PFSK-1 (cell line): ENCODE data around the gene FASTK.

Experiments
- FOXP2 ChIP-seq: optimal IDR thresholded peaks from 2 replicates; pipeline ENCODE3; 2011; ENCODE audit warnings: borderline replicate concordance, control low read depth, inconsistent platforms; ENCODE audit not compliant: insufficient read depth; ENCODE audit errors: extremely low read length, extremely low read depth
- POLR2AphosphoS5 ChIP-seq: IDR thresholded peaks from 2 replicates; pipeline ENCODE4 v1.6.1; 2012; ENCODE audit warnings: low read depth, mild to moderate bottlenecking, control low read depth, low read length, moderate library complexity
- SIN3A ChIP-seq: IDR thresholded peaks from 2 replicates; pipeline ENCODE4 v1.6.1; 2012; ENCODE audit warnings: mild to moderate bottlenecking, low read length, moderate library complexity, borderline replicate concordance; ENCODE audit not compliant: insufficient read depth
- TAF1 ChIP-seq: IDR thresholded peaks from 2 replicates; pipeline ENCODE4 v1.6.1; 2012; ENCODE audit warnings: low read length, control low read depth, borderline replicate concordance; ENCODE audit not compliant: insufficient read depth
- TF ChIP-seq, protein P1 (sequence below), 2 experiments: IDR thresholded peaks; 2 replicates each; pipeline versions ENCODE4 v1.6.1 to v1.8.0; 2011 to 2012; ENCODE audit warnings: low read depth in 2 of 2, low read length in 2 of 2, control low read depth in 1 of 2, inconsistent platforms in 1 of 2, mild to moderate bottlenecking in 1 of 2, moderate library complexity in 1 of 2; ENCODE audit not compliant: insufficient read depth in 1 of 2

FASTK gene

DNA sequence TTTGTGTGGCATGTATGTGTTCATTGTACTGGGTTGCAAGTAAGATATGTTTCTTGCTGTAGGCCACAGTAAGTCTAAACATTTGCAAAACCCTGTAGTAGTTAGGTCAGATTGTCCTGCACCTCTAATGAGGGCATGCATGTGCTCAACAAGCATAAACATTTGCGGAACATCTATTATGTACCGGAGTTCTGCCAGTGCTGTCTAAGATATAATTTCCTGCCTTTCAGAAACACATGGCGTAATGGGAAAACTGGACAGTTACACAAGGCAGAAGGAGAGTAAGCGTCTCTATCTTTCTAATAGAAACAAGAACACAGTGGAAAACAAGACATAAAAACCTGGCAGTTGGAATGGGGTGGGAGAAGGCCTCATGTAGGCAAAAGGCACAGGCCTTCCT lies 49.6 kb downstream of the FASTK start:
- TF ChIP-seq TAF1: no peak
- no peak for TF ChIP-seq FOXP2
- no peak for TF ChIP-seq POLR2AphosphoS5
- no peak for TF ChIP-seq SIN3A
- TF ChIP-seq, protein P1, sequence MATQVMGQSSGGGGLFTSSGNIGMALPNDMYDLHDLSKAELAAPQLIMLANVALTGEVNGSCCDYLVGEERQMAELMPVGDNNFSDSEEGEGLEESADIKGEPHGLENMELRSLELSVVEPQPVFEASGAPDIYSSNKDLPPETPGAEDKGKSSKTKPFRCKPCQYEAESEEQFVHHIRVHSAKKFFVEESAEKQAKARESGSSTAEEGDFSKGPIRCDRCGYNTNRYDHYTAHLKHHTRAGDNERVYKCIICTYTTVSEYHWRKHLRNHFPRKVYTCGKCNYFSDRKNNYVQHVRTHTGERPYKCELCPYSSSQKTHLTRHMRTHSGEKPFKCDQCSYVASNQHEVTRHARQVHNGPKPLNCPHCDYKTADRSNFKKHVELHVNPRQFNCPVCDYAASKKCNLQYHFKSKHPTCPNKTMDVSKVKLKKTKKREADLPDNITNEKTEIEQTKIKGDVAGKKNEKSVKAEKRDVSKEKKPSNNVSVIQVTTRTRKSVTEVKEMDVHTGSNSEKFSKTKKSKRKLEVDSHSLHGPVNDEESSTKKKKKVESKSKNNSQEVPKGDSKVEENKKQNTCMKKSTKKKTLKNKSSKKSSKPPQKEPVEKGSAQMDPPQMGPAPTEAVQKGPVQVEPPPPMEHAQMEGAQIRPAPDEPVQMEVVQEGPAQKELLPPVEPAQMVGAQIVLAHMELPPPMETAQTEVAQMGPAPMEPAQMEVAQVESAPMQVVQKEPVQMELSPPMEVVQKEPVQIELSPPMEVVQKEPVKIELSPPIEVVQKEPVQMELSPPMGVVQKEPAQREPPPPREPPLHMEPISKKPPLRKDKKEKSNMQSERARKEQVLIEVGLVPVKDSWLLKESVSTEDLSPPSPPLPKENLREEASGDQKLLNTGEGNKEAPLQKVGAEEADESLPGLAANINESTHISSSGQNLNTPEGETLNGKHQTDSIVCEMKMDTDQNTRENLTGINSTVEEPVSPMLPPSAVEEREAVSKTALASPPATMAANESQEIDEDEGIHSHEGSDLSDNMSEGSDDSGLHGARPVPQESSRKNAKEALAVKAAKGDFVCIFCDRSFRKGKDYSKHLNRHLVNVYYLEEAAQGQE (IDR thresholded peaks at IDR 0.05; ENCODE audit: insufficient read depth in 1 of 2, low read depth in 2 of 2, low read length in 2 of 2): no peak

DNA sequence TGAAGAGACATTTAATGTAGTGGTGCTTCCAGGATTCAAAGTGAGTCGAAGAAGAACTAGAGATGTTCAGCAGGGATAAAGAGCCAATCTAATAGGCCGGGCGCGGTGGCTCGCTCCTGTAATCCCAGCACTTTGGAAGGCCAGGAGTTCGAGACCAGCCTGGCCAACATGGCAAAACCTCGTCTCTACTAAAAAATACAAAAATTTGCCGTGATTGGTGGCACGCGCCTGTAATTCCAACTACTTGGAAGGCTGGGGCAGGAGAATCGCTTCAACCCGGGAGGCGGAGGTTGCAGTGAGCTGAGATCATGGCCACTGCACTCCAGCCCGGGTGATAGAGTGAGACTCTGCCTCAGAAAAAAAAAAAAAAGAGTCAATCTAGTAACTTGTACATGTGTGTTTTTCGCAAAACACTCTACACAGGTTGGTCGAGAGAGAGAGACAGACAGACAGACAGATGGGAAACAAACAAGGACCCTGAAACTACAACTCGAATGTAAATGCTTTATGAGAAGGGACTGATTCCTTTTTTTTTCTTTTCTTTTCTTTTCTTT lies 51.6 kb downstream of the FASTK start:
- TF ChIP-seq, protein P1 (IDR thresholded peaks at IDR 0.05; ENCODE audit: insufficient read depth in 1 of 2, low read depth in 2 of 2, low read length in 2 of 2): no peak
- TF ChIP-seq FOXP2: no peak
- TF ChIP-seq POLR2AphosphoS5: no peak
- TF ChIP-seq SIN3A: no peak
- no peak for TF ChIP-seq TAF1

DNA sequence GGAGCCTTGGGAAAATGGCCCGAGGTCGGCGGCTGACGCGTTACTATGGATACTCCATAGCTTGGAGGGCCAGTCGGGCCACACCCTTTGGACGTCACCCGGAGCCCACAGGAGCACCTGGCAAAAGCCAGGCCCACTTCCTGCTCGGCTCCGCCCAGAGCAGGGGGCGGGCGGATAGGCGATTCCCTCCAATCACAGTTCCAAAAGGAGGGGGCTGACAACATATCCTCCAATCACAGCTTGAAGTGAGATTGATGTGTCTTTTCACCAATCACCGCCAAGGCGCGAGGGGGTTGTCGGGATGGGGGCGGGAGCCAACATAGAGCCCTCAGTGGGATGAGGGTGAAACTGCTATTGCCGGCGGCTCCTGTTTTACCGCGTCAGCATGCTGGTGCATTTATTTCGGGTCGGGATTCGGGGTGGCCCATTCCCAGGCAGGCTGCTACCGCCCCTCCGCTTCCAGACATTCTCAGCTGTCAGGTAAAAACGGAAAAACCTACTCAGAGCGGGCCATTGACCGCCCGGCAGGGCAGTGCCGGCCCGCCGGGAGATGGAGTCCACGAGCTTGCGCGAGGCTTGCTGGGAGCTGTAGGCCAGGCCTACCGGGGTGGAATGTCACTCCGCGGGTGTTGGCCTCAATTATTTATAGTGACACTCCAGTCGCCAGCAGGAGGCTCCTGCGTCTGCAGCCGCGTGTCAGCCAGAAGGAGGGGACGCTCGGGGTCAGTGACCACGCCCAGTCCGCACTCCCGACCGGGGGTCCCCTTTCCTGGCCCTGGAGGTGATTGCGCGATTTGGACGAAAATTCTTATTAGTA lies 52.3 kb downstream of the FASTK start, which contains the start of gene ABCB8:
ABCB8 (plus strand) TSS at position 320 of the 817 bp plus-strand sequence; CDS start at position 386, 66 bp downstream.
- TF ChIP-seq, protein P1 (IDR thresholded peaks at IDR 0.05; ENCODE audit: insufficient read depth in 1 of 2, low read depth in 2 of 2, low read length in 2 of 2): no peak
- TF ChIP-seq TAF1 (no peak), FOXP2 (peak; percentile 57), POLR2AphosphoS5 (peak; percentile 54; the same call in 1 of the 2 replicates)
